ENCODE results near the gene SSBP4. TPM values are rescaled to one million over a fixed set of nuclear protein-coding genes. Genes with fewer than 3 reads are reported as not detected.

The SSBP4 gene
- total and polyA plus RNA-seq, 2 experiments from 2014 or later, result 46.9 to 169 TPM

DNA sequence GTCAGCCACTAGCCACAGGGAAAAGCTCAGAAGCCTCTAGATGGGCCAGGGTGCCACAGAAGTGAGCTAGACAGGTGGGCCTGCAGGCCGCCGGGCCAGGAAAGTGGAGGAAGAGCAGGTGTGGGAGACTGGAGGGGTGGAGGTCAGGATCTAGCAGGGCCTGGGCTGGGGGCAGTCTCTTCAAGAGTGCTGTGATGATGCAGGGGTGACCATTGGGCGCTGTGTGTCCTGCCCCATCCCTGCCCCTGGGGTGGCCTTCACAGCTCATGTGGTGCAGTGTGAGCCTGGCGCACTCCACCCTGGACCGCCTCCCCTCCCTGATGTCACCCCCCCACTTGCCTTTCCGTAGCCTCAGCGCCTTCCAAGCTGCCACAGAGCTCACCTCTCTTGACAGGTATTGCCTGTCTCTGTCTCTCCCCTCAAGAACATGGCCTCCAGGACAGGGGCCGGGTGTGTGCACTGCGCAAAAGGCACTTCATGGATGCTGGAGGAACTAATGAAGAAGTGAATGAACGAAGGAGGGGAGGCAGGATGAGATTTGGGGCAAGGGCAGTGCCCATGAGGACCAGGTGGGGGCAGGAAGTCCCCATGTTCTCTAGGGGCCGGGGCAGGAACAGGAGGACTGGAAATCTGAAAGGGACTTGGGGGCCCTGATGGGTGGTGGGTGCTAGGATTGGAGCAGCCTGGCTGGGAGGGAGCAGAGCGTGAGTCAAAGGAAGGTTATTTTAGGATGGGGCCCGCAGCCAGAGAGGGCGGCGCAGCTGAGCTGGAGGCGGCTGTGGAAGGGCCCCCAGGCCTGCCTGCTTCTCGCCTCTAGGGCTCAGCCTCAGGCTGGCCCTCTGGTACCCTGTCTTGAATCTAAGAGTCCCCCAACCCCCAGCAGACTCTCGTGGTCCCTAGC is 6.6 kb downstream of the SSBP4 start:
- H3K36me3 ChIP-seq (ENCODE audit: low read depth), result no peaks in the 10 kb centered on the region
- peak; percentile 93 for DNase-seq
- H3K4me1 ChIP-seq (ENCODE audit: insufficient read depth), result peaks cover 39% of the 10 kb centered on the region

GRCh38 chr19:18426416-18426767 is 7.2 kb downstream of the SSBP4 start:
- H4K20me1 ChIP-seq (ENCODE audit: insufficient read depth), result no peaks in the 10 kb centered on the region
- peak overlapping the region; percentile 65 for H3K27ac ChIP-seq
- DNase-seq, result no peak
- H3K4me2 ChIP-seq (ENCODE audit: unreplicated experiment), result peak overlapping the region; percentile 71
- H3K9ac ChIP-seq, result peak overlapping the region; percentile 51
- H3K4me3 ChIP-seq, result no peak overlapping the region; the same call in 1 of the 2 replicates
- H3K79me2 ChIP-seq (ENCODE audit: insufficient read depth), result peaks cover 82% of the 10 kb centered on the region
- H2AFZ ChIP-seq, result no peak overlapping the region
- H3K4me1 ChIP-seq (ENCODE audit: insufficient read depth), result peaks cover 33% of the 10 kb centered on the region
- no peaks in the 10 kb centered on the region for H3K36me3 ChIP-seq (ENCODE audit: low read depth)
- in situ Hi-C loops (cut with MboI), result no loop called here
- TF ChIP-seq EZH2 (IDR thresholded peaks at IDR 0.05; ENCODE audit: insufficient read depth, poor library complexity, severe bottlenecking) (no peak), EZH2phosphoT487 (IDR thresholded peaks at IDR 0.05; ENCODE audit: insufficient read depth, low read depth) (no peak)
- peaks cover 6% of the 10 kb centered on the region for H3F3A ChIP-seq (ENCODE audit: insufficient read depth)
- H3K9me3 ChIP-seq (ENCODE audit: low read depth), result no peaks in the 10 kb centered on the region
- no peaks in the 10 kb centered on the region for H3K27me3 ChIP-seq (replicated peaks; ENCODE audit: insufficient read depth)
- H3K9me2 ChIP-seq (ENCODE audit: insufficient read depth), result no peaks in the 10 kb centered on the region
- WGBS, 2 experiments (ENCODE audit: low coverage in 1 of 2, low lambda C conversion rate in 2 of 2, missing lambda C conversion rate in 2 of 2), result 69 to 77% methylated on average over 8 of the region's 8 CpGs

More for the DNA sequence above, 6.6 kb downstream of the SSBP4 start:
- H3K4me2 ChIP-seq (ENCODE audit: unreplicated experiment), result peak overlapping the region; percentile 71
- no peaks in the 10 kb centered on the region for H4K20me1 ChIP-seq (ENCODE audit: insufficient read depth)
- no peaks in the 10 kb centered on the region for H3K9me3 ChIP-seq (ENCODE audit: low read depth)
- 28 to 35% methylated on average over 16 to 17 of the region's 18 CpGs for WGBS, 2 experiments (ENCODE audit: low coverage in 1 of 2, low lambda C conversion rate in 2 of 2, missing lambda C conversion rate in 2 of 2)
- H3K27ac ChIP-seq, result peak overlapping the region; percentile 65
- peaks cover 6% of the 10 kb centered on the region for H3F3A ChIP-seq (ENCODE audit: insufficient read depth)
- in situ Hi-C loops (cut with MboI), result no loop called here
- H3K9me2 ChIP-seq (ENCODE audit: insufficient read depth), result no peaks in the 10 kb centered on the region
- no peak overlapping the region for H2AFZ ChIP-seq
- H3K4me3 ChIP-seq, result no peak overlapping the region; the same call in 1 of the 2 replicates
- TF ChIP-seq EZH2phosphoT487 (IDR thresholded peaks at IDR 0.05; ENCODE audit: insufficient read depth, low read depth) (no peak), EZH2 (IDR thresholded peaks at IDR 0.05; ENCODE audit: insufficient read depth, poor library complexity, severe bottlenecking) (no peak)
- H3K27me3 ChIP-seq (replicated peaks; ENCODE audit: insufficient read depth), result no peaks in the 10 kb centered on the region
- peaks cover 88% of the 10 kb centered on the region for H3K79me2 ChIP-seq (ENCODE audit: insufficient read depth)
- H3K9ac ChIP-seq, result peak overlapping the region; percentile 51

- H4K20me1 ChIP-seq (ENCODE audit: insufficient read depth), result no peaks in the 10 kb centered on the region
- H3K79me2 ChIP-seq (ENCODE audit: insufficient read depth), result peaks cover 74% of the 10 kb centered on the region
- no peak for TF ChIP-seq EZH2 (IDR thresholded peaks at IDR 0.05; ENCODE audit: insufficient read depth, poor library complexity, severe bottlenecking)
- TF ChIP-seq EZH2phosphoT487 (IDR thresholded peaks at IDR 0.05; ENCODE audit: insufficient read depth, low read depth), result no peak
- peaks cover 6% of the 10 kb centered on the region for H3F3A ChIP-seq (ENCODE audit: insufficient read depth)
- no peaks in the 10 kb centered on the region for H3K9me3 ChIP-seq (ENCODE audit: low read depth)
- no peak overlapping the region for H2AFZ ChIP-seq
- no peaks in the 10 kb centered on the region for H3K36me3 ChIP-seq (ENCODE audit: low read depth)
- WGBS, 2 experiments (ENCODE audit: low coverage in 1 of 2, low lambda C conversion rate in 2 of 2, missing lambda C conversion rate in 2 of 2), result 72 to 76% methylated on average over 14 to 16 of the region's 16 CpGs
- DNase-seq, result no peak
- peaks cover 30% of the 10 kb centered on the region for H3K4me1 ChIP-seq (ENCODE audit: insufficient read depth)
- H3K27me3 ChIP-seq (replicated peaks; ENCODE audit: insufficient read depth), result no peaks in the 10 kb centered on the region
- no peak overlapping the region for H3K9ac ChIP-seq
- H3K9me2 ChIP-seq (ENCODE audit: insufficient read depth), result no peaks in the 10 kb centered on the region
- H3K4me3 ChIP-seq, result no peak overlapping the region
- H3K27ac ChIP-seq, result no peak overlapping the region
- in situ Hi-C loops (cut with MboI), result no loop called here
- no peak overlapping the region for H3K4me2 ChIP-seq (ENCODE audit: unreplicated experiment)
These were observed 8.0 kb downstream of the SSBP4 start for GRCh38 chr19:18427080-18427742.

GRCh38 chr19:18427743-18428113 is 8.5 kb downstream of the SSBP4 start:
- peaks cover 30% of the 10 kb centered on the region for H3K4me1 ChIP-seq (ENCODE audit: insufficient read depth)
- in situ Hi-C loops (cut with MboI), result no loop called here
- TF ChIP-seq EZH2phosphoT487 (IDR thresholded peaks at IDR 0.05; ENCODE audit: insufficient read depth, low read depth) (no peak), EZH2 (IDR thresholded peaks at IDR 0.05; ENCODE audit: insufficient read depth, poor library complexity, severe bottlenecking) (no peak)
- H3K36me3 ChIP-seq (ENCODE audit: low read depth), result no peaks in the 10 kb centered on the region
- H2AFZ ChIP-seq, result no peak overlapping the region
- no peaks in the 10 kb centered on the region for H3K27me3 ChIP-seq (replicated peaks; ENCODE audit: insufficient read depth)
- H3F3A ChIP-seq (ENCODE audit: insufficient read depth), result peaks cover 6% of the 10 kb centered on the region
- no peaks in the 10 kb centered on the region for H4K20me1 ChIP-seq (ENCODE audit: insufficient read depth)
- no peak for DNase-seq
- H3K4me3 ChIP-seq, result no peak overlapping the region
- H3K9me2 ChIP-seq (ENCODE audit: insufficient read depth), result no peaks in the 10 kb centered on the region
- H3K9ac ChIP-seq, result no peak overlapping the region
- no peak overlapping the region for H3K27ac ChIP-seq
- H3K79me2 ChIP-seq (ENCODE audit: insufficient read depth), result peaks cover 69% of the 10 kb centered on the region
- H3K9me3 ChIP-seq (ENCODE audit: low read depth), result no peaks in the 10 kb centered on the region
- H3K4me2 ChIP-seq (ENCODE audit: unreplicated experiment), result no peak overlapping the region
- WGBS, 2 experiments (ENCODE audit: low coverage in 1 of 2, low lambda C conversion rate in 2 of 2, missing lambda C conversion rate in 2 of 2), result 92% methylated on average over 5 to 12 of the region's 12 CpGs

All from GM23248 (cell line).